Measurements from ENCODE around the gene OPRL1.

The OPRL1 gene

DNA sequence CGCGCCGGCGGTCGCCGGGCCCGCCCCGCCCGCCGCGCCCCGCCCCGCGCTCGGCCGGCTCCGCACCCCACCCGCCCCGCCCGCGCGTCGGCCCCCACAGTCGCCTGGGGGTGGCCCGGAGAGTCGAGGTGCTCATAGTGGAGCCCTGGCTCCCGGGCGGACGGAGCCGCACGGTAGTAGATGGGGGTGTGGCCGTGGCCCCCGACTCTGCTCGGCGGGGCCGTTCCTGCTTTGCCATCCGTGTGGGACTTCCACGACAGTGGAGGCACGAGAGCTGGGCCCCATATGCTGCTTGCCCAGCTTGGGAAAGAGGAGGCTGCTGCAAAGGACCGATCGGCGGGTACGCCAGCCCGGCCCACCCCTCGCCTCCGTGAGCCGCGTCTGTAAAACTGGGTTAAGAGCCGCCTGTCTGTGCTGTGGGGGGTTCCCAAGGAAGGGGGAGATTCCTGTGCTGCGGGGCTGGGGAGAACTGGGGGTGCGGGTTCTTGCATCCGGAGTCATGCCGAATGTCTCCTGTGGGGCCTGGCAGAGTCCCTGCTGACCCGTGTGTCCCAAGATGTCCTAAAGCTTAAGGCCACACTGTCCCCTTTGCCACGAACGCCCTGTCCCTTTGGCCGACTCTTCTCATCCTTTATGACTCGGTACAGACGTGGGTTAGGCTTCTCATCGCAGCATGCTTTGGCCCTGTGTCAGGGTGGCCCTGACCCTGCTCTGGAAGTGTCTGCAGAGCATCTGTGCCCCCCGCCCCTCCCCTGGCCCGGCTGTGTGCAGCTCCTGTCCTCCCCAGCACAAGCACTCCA lies at the start of gene OPRL1:
TSS of gene OPRL1 (plus strand) at position 70 of the 800 bp plus-strand sequence. CDS start 12,639 bp downstream, outside the sequence.
- peak within 1 kb of the TSS; percentile 56 for H3K4me3 ChIP-seq (ENCODE audit: low read depth, low read length)

DNA sequence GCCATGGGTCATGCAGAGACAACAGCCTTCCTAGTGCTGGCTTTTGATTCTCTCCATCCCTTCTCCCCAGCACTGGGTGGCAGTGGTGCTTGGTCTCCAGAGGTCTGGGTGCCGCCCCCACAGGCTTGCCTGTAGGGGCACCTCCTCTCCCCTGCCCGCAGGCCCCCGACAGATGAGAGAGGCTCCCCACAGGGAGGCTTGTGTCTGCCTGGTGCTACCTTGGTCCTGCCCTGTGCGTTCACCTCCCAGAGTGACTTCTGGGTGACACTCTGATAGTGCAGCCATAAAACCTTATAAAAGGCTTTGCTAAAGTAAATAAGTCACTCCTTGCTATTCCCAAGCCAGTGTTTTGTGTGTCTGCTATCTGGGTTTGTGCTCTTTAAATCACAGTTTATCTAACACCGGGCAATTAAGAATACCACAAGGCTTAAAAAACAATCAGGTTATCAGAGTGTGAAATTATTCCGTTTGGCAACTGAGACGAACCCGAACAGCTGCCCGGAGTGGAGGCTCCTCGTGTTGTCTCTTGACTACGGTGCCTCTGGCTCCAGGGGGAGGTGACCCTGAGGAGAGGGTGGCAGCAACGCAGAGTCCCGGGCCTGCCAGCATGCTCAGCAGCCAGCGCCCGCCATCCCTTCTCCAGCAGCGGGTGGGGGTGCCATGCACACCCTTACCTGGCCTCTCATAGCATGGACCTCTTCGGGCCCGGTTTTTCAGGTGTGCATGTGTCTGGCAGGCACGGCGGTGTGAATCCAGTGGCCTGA lies 49.3 kb upstream of the OPRL1 start:
- no peak overlapping the region for H3K4me3 ChIP-seq (ENCODE audit: low read depth, low read length)

DNA sequence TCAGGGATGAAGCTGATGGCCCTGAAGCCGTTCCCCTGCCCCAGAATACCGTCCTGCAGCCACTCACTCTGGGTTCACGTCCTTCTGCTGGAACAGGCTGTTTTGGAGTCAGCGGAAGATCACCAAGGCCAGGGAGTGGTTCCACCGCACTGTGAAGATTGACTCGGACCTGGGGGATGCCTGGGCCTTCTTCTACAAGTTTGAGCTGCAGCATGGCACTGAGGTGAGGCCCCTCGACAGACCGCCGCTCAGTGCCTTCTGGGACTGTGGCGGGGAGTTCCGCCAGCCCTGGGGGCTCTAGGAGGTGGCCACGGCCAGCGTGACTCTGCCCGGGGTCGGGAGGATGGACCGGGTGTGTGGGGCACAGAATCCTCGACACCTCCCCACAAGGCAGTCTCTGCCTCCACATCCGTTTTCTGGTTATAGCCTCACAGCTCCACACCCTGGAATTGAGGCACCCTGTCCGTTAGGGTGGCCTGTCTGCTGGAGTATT lies 48.0 kb upstream of the OPRL1 start:
- no peak overlapping the region for H3K4me3 ChIP-seq (ENCODE audit: low read depth, low read length)

DNA sequence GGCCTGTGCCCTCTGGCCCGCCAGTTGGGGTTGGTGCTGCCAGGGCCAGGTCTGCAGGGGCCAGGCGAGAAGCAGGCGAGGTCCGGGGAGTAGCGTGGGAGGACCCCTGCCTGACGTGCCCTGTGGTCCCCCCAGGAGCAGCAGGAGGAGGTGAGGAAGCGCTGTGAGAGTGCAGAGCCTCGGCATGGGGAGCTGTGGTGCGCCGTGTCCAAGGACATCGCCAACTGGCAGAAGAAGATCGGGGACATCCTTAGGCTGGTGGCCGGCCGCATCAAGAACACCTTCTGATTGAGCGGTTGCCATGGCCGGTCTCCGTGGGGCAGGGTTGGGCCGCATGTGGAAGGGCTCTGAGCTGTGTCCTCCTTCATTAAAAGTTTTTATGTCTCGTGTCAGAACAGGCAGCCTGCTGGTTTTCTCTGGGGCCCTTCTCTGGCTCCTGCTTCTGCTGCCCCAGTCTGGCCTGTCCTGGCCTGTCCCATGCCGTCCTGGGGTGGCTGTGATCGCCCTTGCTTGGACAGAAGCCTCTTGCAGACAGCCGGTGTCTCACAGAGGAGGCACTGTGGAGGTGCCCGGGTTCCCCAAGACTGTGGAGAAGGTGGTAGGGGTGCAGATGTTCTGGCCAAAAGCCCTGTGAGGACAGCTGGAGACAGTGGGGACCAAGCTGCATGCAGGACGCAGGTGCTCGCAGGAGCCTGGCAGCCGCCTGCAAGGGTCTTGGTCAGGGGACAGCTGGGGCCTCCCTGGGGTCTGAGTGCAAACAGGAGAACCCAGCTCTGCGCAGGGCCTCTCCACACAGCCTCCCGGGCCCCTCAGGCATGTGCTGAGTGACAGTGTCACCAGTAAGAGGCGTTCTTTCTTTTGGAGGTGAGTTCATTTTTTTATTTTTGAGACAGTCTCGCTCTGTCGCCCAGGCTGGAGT lies 46.9 kb upstream of the OPRL1 start:
- H3K4me3 ChIP-seq (ENCODE audit: low read depth, low read length): no peak overlapping the region

DNA sequence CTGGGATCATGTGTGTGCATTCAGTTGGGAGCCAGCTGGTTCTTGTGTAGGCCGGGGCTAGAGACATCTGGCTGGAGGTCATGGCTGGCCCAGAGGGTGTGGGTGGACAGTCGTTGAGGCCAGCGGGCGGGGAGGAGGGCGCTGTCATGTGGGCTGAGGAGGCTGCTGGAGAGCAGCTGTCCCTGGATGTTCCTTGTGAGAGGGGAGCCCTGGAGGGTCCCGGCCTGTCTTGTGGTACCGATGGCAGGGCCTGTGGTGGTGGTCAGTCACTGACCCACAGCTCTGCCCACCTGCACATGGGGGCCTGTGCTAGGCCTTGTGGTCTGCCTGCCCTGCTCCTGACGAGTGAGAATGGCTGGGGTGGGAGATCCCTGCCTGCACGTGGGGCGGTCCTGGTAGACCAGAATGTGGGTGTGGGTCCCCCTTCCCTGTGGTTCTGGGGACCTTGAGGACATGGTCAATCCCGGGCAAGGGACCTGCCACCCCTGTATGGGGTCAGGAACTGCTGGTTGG lies 45.8 kb upstream of the OPRL1 start:
- H3K4me3 ChIP-seq (ENCODE audit: low read depth, low read length): no peak overlapping the region

DNA sequence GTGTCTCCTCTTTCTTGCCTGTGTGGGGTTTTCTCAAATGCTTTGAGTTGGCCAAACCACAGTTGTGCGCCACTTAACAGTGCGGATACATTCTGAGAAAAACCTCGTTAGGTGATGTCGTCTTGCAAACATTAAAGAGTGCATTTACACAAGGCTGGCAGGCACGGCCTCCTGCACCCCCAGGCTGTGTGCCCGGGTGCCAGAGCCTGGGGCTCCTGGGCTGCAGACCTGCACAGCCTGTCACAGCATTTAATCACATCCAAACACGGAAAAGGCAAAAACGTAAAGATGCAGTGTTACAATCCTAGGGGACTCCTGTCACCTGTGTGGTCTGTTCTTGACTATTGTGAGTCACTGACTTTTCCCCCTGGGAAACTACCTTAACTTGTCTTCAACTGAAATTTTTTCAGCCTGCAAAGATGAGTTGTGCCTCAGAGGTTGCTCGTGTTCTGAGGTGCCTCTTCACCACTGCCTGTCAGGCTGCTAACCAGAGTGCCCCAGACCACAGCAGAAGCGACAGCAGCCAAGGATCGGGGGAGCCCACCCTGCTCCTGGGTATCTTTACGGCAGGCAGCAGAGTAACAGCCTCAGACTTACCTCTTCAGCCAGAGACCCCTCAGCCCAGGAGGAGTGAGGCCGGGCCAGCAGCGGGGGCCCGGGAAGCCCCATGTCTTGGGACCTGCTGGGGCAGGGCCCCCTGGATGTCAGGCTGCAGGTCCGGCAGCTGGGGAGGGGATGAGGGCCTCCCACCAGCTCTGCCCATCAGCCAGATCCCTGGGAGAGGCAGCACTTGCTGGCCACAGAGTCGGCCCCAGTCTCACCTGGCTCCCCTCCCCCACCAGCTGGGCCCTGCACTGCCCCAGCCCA lies 44.6 kb upstream of the OPRL1 start:
- no peak overlapping the region for H3K4me3 ChIP-seq (ENCODE audit: low read depth, low read length)

DNA sequence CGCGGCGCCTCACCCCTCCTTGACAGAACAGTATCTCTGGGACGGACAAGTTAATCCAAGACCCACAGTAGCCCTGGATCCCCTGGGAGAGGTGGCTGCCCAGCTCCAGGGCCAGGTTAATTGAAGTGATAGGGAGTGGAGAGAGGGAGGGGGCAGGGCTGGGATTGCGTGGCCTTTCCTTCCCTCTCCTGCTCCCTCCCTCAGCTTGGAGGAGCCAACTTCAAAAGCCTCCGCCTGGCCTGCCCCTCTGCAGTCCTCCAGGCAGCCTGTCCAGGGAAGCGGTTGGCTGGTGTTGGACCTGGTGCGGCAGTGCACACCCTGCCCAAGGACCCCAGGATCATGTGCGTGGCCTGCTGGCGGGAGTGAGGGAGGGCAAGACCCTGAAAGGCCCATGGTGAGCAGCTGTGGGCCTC lies 43.9 kb upstream of the OPRL1 start, which contains the start of gene C20orf204:
TSS of gene C20orf204 (plus strand) at position 250 of the 413 bp plus-strand sequence. CDS start at position 392, 142 bp downstream.
- no peak within 1 kb of the TSS for H3K4me3 ChIP-seq (ENCODE audit: low read depth, low read length)

DNA sequence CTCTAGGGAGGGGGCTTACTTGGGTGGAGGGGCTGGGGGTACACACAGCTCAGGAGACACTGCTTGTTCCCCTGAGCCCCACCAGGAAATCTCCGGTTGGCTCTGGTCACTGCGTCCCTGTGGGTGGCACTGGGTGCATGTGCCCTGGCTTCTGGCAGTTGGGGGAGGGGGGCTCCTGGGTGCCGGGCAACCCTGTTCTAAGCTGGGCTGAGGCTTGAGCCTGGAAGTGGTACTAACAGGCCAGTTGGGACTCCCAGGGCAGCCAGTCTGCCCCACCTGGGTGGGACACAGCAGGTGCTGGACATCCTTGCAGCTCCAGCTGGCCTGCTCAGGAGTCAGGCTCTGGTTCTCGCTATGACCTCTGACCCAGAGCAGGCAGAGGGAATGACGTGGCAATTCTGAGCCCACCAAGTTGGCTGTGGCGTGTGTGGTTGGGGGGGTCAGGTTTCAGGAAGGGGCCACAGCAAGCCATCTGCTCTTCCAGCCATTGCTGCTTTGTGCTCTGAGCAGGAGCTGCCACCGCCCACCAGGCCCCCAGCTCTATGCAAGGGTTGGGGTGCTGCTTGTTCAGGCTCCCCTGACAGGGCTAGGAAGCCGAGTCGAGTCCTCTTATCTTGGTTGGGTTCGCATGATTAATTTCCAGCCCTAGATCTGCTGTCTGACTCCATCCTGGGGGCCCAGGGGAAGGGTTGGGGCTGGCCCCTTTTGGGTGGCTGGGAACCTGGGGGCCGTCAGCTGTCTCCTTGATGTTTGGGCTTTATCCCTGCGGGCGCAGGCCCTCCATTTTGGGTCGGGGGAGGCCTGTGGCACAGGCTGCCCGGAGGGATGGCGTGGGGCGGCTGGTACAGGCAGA lies 43.3 kb upstream of the OPRL1 start:
- no peak overlapping the region for H3K4me3 ChIP-seq (ENCODE audit: low read depth, low read length)

DNA sequence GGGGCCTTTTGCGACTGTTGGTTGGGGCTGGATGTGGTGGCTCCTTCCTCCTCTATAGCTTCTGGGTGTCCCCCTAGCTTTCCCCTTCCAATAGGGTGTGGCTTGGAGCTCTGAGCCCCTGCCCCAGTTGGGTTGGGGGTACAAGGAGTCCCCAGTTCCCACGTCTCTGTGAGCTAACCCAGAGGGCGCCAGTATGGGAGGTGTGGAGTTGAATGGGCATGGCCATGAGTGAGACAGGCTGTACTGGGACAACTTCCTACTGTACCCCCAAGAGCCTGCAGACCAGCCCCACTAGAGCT lies 42.7 kb upstream of the OPRL1 start:
- H3K4me3 ChIP-seq (ENCODE audit: low read depth, low read length): no peak overlapping the region

DNA sequence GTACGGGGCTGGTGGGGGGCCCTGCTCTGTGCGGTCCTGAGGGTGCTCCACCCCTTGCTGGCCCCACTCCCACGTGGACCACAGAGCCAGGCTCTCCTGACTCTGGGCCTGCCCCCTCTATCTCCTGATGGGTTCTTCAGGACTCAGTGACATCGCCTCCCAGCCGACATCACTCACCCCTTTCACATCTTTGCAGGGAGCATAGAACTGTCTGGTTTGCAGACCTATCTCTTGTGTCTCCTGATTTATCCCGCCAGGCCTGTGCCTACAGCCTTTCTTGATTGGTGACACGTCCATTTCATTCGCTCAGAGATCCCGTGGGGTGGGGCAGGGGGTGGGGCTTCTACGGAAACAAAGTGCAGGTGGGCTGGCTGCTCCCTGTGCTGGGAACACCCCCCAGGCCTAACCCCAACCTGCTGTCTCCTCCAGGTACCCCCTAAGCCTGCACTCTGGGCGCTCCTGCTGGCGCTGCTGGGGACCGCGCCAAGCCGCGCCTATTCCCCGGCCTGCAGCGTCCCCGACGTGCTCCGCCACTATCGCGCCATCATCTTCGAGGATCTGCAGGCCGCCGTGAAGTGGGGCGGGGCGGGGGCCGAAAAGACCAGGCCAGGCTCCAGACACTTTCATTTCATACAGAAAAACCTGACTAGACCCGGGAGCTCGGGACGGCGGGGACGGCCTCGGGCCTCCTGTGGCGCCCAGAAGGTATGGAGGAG lies 42.2 kb upstream of the OPRL1 start:
- no peak overlapping the region for H3K4me3 ChIP-seq (ENCODE audit: low read depth, low read length)

DNA sequence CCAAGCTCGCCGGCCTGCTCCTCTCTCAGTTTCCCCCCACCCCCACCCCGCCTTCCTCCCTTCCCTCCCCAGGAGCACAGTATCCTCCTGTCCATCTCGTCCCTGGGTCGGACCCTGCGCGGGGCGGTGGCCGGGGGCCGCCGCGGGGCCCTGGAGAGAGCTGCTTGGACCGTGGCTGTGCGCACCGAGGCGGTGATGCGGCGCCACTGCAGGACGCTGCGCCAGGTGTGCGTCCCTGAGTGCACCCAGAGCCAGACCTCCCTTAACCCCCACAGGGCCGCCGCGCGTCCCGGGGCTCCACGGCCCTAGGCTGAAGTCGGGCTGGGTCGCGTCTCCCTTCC lies 41.7 kb upstream of the OPRL1 start:
- H3K4me3 ChIP-seq (ENCODE audit: low read depth, low read length): peak overlapping the region; percentile 43

DNA sequence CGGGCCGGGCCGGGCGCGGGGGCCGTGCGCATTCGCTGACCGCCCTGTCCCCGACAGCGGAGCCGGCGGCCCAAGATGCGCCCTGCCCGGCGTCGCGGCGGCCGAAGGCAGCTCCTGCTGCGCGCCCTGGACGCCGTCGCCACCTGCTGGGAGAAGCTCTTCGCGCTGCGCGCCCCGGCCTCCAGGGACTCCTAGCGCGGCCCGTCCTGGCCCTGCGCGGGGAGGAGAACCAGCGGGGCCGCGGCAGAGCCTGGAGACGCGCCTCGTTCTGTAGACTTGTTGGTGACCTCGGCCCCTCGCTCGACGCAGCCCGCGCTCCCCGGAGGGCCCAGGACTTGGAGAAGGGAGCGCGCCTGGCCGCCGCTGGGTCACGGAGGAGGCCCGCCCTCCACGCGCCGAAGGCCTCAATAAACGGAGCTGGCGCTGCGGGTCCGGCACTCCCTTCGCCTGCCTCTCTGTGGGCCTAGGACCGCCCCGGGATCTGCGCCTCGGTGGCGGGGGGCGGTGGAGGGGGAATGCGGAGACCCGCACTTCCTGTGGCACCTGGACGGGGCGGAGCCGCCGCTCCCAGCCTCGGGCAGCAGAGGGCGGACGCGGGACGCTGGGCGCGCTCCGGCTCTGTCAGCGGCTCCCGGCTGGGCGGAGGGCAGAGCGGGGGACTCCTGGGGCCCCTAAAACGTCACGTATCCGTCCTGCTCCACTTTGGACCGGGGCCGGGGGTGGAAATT lies 41.2 kb upstream of the OPRL1 start:
- peak overlapping the region; percentile 43 for H3K4me3 ChIP-seq (ENCODE audit: low read depth, low read length)

DNA sequence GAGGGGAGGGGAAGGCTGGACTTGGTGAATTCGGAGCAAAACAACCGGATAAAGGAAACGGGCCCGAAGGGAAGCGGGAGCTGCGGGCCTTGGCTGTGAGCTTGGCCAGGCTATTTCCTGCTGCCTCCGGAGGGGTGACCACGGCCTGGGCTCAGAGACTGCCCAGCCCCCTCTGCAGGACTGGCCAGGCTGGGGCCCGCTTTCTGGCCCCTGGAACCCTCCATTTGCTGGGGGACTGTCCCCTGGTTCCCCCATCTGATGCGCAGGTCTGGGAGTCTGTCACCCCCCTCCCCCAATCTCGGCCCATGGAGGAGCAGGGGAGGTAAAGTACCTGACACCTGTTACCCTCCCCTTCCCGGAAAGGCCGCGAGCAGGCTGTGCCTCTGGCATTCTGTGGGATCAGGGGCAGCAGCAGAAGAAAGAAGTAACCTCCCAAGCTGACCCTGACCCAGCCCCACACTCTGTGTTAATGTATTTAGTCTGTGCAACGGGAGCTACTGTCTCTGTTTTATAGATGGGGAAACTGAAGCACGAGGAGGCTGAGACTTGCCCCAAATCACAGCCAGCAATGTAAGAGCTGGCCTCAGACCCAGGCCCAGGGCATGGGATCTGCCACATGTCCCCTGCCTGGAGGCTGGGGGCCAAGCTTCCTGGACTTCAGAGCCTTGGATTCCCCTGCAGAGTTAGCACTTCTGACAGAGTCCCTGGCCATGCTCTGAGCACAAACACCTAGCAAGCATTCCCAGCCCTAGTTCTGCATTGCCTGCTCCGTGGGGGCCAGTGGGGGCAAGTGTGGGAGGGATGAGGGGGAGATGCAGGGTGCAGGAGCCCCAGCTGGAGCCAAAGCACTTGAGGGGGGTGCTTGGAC lies 40.4 kb upstream of the OPRL1 start:
- peak overlapping the region; percentile 43 for H3K4me3 ChIP-seq (ENCODE audit: low read depth, low read length)

DNA sequence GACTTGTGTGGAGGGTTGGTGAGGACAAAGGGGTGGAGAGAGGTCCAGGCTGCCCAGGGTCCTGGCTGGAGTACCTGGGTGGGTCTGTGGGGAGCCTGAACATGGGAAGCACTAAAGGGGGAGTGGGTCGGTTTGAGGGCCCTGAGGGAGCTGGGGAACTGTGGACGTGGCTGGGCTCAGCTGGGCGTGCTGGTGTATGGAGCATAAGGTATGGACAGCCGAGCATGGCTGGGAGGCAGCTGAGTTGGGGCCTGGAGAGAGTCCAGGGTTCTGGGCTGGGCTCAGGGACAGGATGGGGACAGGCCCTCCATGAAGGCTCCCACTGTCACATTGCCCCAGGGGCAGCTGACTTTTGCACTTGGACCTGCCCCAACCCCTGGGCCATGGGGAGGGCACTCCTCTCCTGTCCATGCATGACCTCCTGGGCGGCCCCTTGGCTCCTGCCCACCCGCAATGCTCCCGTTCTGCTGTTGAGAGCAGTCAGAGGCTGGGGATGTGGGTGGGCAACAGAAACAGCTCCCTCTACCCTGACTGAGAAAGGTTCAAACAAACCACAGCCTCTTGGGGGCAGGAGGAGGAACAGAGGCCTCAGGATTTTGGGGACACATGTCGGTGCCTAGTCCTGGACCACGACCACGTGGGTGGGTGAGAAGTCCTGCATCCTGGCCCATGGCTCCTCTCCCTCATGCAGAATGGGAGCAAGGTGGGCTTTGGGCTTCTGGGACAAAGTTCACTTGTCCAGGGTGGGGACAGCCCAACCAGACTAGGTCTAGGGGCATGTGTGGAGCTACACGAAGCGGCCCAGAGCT lies 39.4 kb upstream of the OPRL1 start:
- no peak overlapping the region for H3K4me3 ChIP-seq (ENCODE audit: low read depth, low read length)

DNA sequence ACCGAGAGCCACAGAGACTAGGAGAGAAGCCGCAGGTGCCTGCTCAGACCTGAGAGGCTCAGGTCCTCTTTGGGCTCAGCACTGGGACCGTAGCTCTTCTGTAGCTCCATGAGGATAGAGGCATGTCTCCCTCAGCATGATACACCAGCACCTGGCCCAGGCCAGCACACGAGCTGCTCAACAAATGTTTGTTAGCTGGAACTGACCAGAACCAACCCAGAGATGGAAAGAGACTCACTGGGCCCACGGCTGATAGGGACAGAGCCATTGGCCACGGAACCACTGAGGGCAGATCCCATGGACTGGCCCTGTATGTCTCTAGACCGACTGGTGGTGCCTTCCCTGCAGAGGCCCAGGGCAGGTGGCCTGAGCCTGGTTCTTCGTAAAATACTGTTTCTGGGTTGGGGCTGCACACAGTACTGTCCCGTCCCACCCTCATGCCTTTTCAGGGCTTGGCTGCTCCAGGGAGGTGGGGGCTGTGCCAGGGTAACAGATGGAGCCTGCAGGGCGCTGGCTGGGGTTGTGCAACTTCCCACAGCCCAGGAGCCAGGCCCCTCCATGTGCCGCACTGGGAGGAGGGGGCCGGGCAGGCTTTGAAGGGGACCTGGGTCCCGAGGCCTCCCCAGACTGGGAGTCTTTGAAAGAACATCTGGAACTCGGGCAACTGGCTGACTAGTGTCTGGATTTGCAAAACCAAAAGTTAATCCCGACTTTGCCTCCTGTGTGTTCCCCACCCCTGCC lies 38.7 kb upstream of the OPRL1 start:
- H3K4me3 ChIP-seq (ENCODE audit: low read depth, low read length): no peak overlapping the region

DNA sequence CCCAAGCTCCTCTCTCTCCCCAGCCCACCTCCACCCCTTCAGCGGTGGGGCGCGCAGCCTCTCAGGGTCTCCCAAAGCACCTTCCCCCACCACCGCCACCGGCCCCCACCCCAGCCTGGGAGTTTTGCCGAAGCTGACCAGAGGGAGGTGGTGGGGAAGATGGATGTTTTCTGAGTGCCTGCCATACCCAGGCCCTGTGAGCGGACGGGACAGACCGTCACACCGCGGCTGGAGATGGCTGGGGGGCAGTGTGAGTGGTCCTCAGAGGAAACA lies 38.2 kb upstream of the OPRL1 start:
- H3K4me3 ChIP-seq (ENCODE audit: low read depth, low read length): no peak overlapping the region

Data from iPS-11a (cell line).